K562 (cell line): Measurements from ENCODE around the gene LOC128125822.

Source experiments
- ATAC-seq: fragments of 200-7000 bp; cut with Tn5 transposase; 3 replicates; pipeline ENCODE4 v1.9.1; 2020; ENCODE audit warnings: moderate library complexity
- BruUV-seq: library from RNA; stranded (reverse); fragments of 400-500 nt; replicated peaks from 2 replicates; lab custom pipeline; 2021; lab: Mats Ljungman, UMichigan
- CTCF ChIA-PET: fragments of 300-600 bp; formaldehyde crosslinking; extraction: SDS; loops from one replicate; lab custom pipeline; 2021; ENCODE audit warnings: low intra/inter-chr PET ratio; lab: Yijun Ruan, JAX
- POLR2A ChIA-PET: fragments of 300-600, 350-650 bp; sonication (Branson Sonifier 250); formaldehyde crosslinking; extraction: SDS; loops from one replicate; lab custom pipeline; 2021; ENCODE audit warnings: antibody characterized with exemption, inconsistent platforms; lab: Yijun Ruan, JAX
- DNase-seq, 4 experiments: peaks; one replicate each; pipeline versions ENCODE4 v3.0.0 to v3.0.0-alpha.2; 2011 to 2018; ENCODE audit warnings: low spot score in 3 of 4, mixed read lengths in 3 of 4; ENCODE audit errors: extremely low read depth in 1 of 4
- FAIRE-seq: peaks from 2 replicates; lab custom pipeline; 2011; peaks lifted over from hg19 to GRCh38; lab: Jason Lieb, UNC
- H2AFZ ChIP-seq: 2 replicates; pipeline ENCODE4 v1.6.0; 2011; ENCODE audit warnings: low read depth, low read length, control low read depth, inconsistent platforms
- H3K27ac ChIP-seq: fragments of 200-600 bp; 3 replicates; pipeline ENCODE4 v1.8.0; 2011; ENCODE audit warnings: low read depth, mild to moderate bottlenecking, control low read depth, inconsistent platforms, low read length, moderate library complexity, mixed read lengths; ENCODE audit errors: extremely low read depth
- H3K27me3 ChIP-seq, 2 experiments: fragments of 300-600 bp in 1 of 2; 2 replicates in 1 of 2; 3 replicates in 1 of 2; pipeline versions ENCODE4 v1.6.0 to v1.8.0; 2011; ENCODE audit warnings: inconsistent platforms in 2 of 2, low read length in 2 of 2, mild to moderate bottlenecking in 1 of 2, mixed read lengths in 1 of 2, moderate library complexity in 1 of 2; ENCODE audit not compliant: control insufficient read depth in 2 of 2, insufficient read depth in 2 of 2
- H3K36me3 ChIP-seq: fragments of 300-600 bp; 3 replicates; pipeline ENCODE4 v1.8.0; 2011; ENCODE audit warnings: mild to moderate bottlenecking, low read length, inconsistent platforms; ENCODE audit not compliant: control insufficient read depth, insufficient read depth
- H3K4me1 ChIP-seq, 2 experiments: fragments of 200-600 bp in 1 of 2; replicated peaks in 1 of 2; 2 replicates in 1 of 2; 3 replicates in 1 of 2; pipeline versions ENCODE4 v1.5.1 to v1.8.0; 2011; ENCODE audit warnings: inconsistent platforms in 2 of 2, low read length in 2 of 2, mild to moderate bottlenecking in 1 of 2, mixed read lengths in 1 of 2, moderate library complexity in 1 of 2; ENCODE audit not compliant: control insufficient read depth in 2 of 2, insufficient read depth in 2 of 2
- H3K4me2 ChIP-seq: 2 replicates; pipeline ENCODE4 v1.6.1; 2011; ENCODE audit warnings: low read length, control low read depth, inconsistent platforms, mixed read lengths; ENCODE audit not compliant: insufficient read depth
- H3K4me3 ChIP-seq: fragments of 200-600 bp; sonication (generic), shearing (Covaris generic); 2 replicates; pipeline ENCODE4 v1.5.1; 2016; ENCODE audit warnings: control low read depth, inconsistent platforms
- H3K79me2 ChIP-seq: fragments of 200-600 bp; 3 replicates; pipeline ENCODE4 v1.8.0; 2011; ENCODE audit warnings: low read length, inconsistent platforms; ENCODE audit not compliant: control insufficient read depth, insufficient read depth
- H3K9ac ChIP-seq, 2 experiments: 2 replicates each; pipeline versions ENCODE4 v1.6.0 to v1.6.1; 2011; ENCODE audit warnings: low read depth in 2 of 2, low read length in 2 of 2, control low read depth in 1 of 2, inconsistent platforms in 1 of 2, mild to moderate bottlenecking in 1 of 2, mixed read lengths in 1 of 2; ENCODE audit not compliant: insufficient read depth in 1 of 2
- H3K9me1 ChIP-seq: one replicate; pipeline ENCODE4 v1.6.0; 2011; ENCODE audit warnings: inconsistent platforms, mild to moderate bottlenecking, low read length, moderate library complexity; ENCODE audit not compliant: control insufficient read depth, insufficient read depth
- H3K9me3 ChIP-seq: replicated peaks from 2 replicates; pipeline ENCODE4 v1.5.1; 2011; ENCODE audit warnings: low read depth, low read length, inconsistent platforms; ENCODE audit not compliant: control insufficient read depth, insufficient read depth
- H4K20me1 ChIP-seq: replicated peaks from 2 replicates; pipeline ENCODE4 v1.6.1; 2011; ENCODE audit warnings: low read length, inconsistent platforms, mixed read lengths; ENCODE audit not compliant: control insufficient read depth, insufficient read depth
- CBFA2T3 ChIP-seq: fragments of 450-650 bp; IDR thresholded peaks from 2 replicates; pipeline ENCODE4 v1.6.1; 2017
- CEBPG ChIP-seq, 3 experiments: fragments of 200-800 bp in 1 of 3; sonication (Bioruptor generic) in 1 of 3; sonication (generic) in 1 of 3; formaldehyde crosslinking in 1 of 3; IDR thresholded peaks in 2 of 3; conservative IDR thresholded peaks in 1 of 3; 2 replicates each; pipeline versions ENCODE4 v1.6.1 to v1.8.0; 2016 to 2022; ENCODE audit warnings: missing compliant biosample characterization in 2 of 3, missing genetic modification characterization in 2 of 3, mild to moderate bottlenecking in 1 of 3, missing genetic modification reagents in 1 of 3
- FOSL1 ChIP-seq: fragments of 200-800 bp; sonication (Bioruptor generic); conservative IDR thresholded peaks from 2 replicates; pipeline ENCODE4 v1.6.1; 2016; ENCODE audit warnings: missing genetic modification characterization, missing compliant biosample characterization
- JUN ChIP-seq, 2 experiments: sonication (generic) in 1 of 2; formaldehyde crosslinking in 1 of 2; IDR thresholded peaks; 2 replicates each; pipeline versions ENCODE4 v1.6.1 to v1.8.0; 2012 to 2022; ENCODE audit warnings: borderline replicate concordance in 2 of 2, mild to moderate bottlenecking in 2 of 2, improper control_type of control experiment in 1 of 2, low read depth in 1 of 2, low read length in 1 of 2, missing genetic modification reagents in 1 of 2
- JUND ChIP-seq, 2 experiments: IDR thresholded peaks; 2 replicates in 1 of 2; 3 replicates in 1 of 2; pipeline ENCODE4 v1.6.1; 2011; ENCODE audit warnings: borderline replicate concordance in 2 of 2, low read depth in 2 of 2, low read length in 2 of 2, improper control_type of control experiment in 1 of 2, missing biosample characterization in 1 of 2, missing genetic modification characterization in 1 of 2, missing genetic modification reagents in 1 of 2
- KDM1A ChIP-seq, 2 experiments: fragments of 450-650 bp; IDR thresholded peaks; 2 replicates each; pipeline ENCODE4 v1.6.1; 2016; ENCODE audit warnings: mild to moderate bottlenecking in 2 of 2
- MEIS2 ChIP-seq: fragments of 450-650 bp; IDR thresholded peaks from 2 replicates; pipeline ENCODE4 v1.6.1; 2014; ENCODE audit warnings: mild to moderate bottlenecking; ENCODE audit not compliant: partially characterized antibody
- ZNF79 ChIP-seq: fragments of 250-450 bp; sonication (Bioruptor Pico); IDR thresholded peaks from 2 replicates; pipeline ENCODE4 v1.4.0; 2020; ENCODE audit warnings: low read depth, mild to moderate bottlenecking, moderate library complexity
- ZNF830 ChIP-seq: fragments of 250-450 bp; sonication (Bioruptor Pico); IDR thresholded peaks from 2 replicates; pipeline ENCODE4 v1.5.0; 2021; ENCODE audit warnings: mild to moderate bottlenecking
- WGBS: fragments of 100-300 bp; shearing (Covaris generic); methylation state at CpG from one replicate; pipeline ENCODE4 v1.1.6; 2016; ENCODE audit warnings: low coverage, mixed read lengths; ENCODE audit not compliant: insufficient coverage; ENCODE audit errors: missing lambda C conversion rate; 5-methylcytosine and 5-hydroxymethylcytosine counted together
- in situ Hi-C: fragments of 300-500 bp; cut with MboI; formaldehyde crosslinking; loops from 4 replicates; pipeline ENCODE4 v1.15.0; 2018; ENCODE audit warnings: inconsistent platforms, mixed read lengths
- intact Hi-C: fragments of 100-400 bp; cut with micrococcal nuclease; formaldehyde crosslinking; loops from 2 replicates; pipeline ENCODE4 v1.14.2; 2022
- TF ChIP-seq, protein P1 (sequence below), 2 experiments: fragments of 450-650 bp in 1 of 2; sonication (generic) in 1 of 2; formaldehyde crosslinking in 1 of 2; IDR thresholded peaks in 1 of 2; conservative IDR thresholded peaks in 1 of 2; 2 replicates each; pipeline versions ENCODE4 v1.6.1 to v1.8.1; 2016 to 2023; ENCODE audit warnings: mild to moderate bottlenecking in 2 of 2, moderate library complexity in 2 of 2, inconsistent platforms in 1 of 2, missing genetic modification reagents in 1 of 2

Gene LOC128125822

DNA sequence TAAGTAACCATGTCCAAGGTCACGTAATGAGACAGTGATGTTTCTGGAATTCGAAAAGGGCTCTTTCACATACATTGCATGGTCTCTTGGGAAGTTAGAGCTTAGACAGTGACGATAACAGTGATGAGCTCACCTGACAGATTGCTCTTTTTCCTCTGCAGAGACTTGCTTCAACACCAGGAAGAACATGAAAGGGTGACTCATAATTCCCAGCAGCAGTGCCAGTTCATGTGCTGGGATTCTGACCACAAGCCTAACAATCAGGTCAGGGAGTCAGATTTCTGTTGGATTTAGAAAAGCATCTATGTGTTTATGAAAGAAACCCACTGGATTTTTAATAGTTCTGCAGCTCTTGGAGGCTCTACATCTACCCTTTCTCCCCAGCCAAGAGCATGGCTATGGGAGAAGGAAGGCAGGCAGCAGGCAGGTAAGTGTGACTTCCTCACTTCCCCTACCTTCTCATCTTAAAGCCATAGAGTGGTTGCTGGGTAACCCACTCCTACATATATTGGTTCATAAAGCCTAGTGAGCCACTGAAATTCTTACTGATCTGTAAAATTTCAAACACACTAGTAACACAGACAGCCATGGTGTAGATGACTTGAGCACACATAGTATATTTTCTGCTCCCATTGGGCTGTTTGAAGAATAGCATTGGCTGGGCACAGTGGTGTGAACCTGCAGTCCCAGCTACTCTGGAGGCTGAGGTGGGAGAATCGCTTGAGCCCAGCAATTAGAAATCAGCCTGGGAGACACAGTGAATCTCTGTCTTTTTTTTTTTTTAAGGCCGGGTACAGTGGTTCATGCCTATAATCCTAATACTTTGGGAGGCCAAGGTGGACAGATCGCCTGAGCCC, 44.4 kb upstream of the LOC128125822 start:
- POLR2A ChIA-PET: no interaction called here

More for the DNA sequence above, 44.4 kb upstream of the LOC128125822 start:
- H3K9me3 ChIP-seq: no peaks in the 10 kb centered on the region; the same call in 1 of the 2 replicates
- CTCF ChIA-PET: no interaction called here
- ATAC-seq (no peak), DNase-seq (no peak), FAIRE-seq (no peak)
- no peak overlapping the region for H2AFZ ChIP-seq
- H3K9me1 ChIP-seq: no peaks in the 10 kb centered on the region
- no TSS peak for BruUV-seq
- intact Hi-C loops (no loop called here), in situ Hi-C loops (no loop called here)
- peak; percentile 55; the same call in 1 of the 2 replicates for TF ChIP-seq JUND (IDR thresholded peaks at IDR 0.05; ENCODE audit: borderline replicate concordance, low read depth, low read length)
- peak; percentile 62; the same call in 1 of the 3 replicates for TF ChIP-seq JUND (tag; IDR thresholded peaks at IDR 0.05; ENCODE audit: borderline replicate concordance, low read depth, low read length)
- peak; percentile 76; the same call in 1 of the 2 replicates for TF ChIP-seq JUN (IDR thresholded peaks at IDR 0.05; ENCODE audit: borderline replicate concordance, low read depth, low read length)
- TF ChIP-seq JUN (CRISPR knock-in tag; IDR thresholded peaks at IDR 0.05; ENCODE audit: borderline replicate concordance): no peak
- TF ChIP-seq ZNF830 (CRISPR knock-in tag): no peak
- no peak for TF ChIP-seq ZNF79 (CRISPR knock-in tag)
- TF ChIP-seq MEIS2: peak; percentile 3
- TF ChIP-seq CBFA2T3: no peak
- peak; percentile 59 for TF ChIP-seq FOSL1 (tag)
- TF ChIP-seq CEBPG (CRISPR knock-in tag; IDR thresholded peaks at IDR 0.05): no peak
- TF ChIP-seq CEBPG (tag; conservative IDR thresholded peaks at IDR 0.05 in 1 of 2, IDR thresholded peaks at IDR 0.05 in 1 of 2): peak in 1 of 2 experiments; percentile 72; a peak in 1 of 4 replicates
- TF ChIP-seq, protein P1, sequence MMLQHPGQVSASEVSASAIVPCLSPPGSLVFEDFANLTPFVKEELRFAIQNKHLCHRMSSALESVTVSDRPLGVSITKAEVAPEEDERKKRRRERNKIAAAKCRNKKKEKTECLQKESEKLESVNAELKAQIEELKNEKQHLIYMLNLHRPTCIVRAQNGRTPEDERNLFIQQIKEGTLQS (IDR thresholded peaks at IDR 0.05): peak; percentile 84
- TF ChIP-seq, protein P1 (CRISPR knock-in tag; conservative IDR thresholded peaks at IDR 0.05): no peak
- peak; percentile 42 to 43; a peak in 2 of 4 replicates for TF ChIP-seq KDM1A (IDR thresholded peaks at IDR 0.05)
- no peak overlapping the region for H3K9ac ChIP-seq
- WGBS: 0% methylated on average over 6 of the region's 6 CpGs
- no peaks in the 10 kb centered on the region for H3K4me1 ChIP-seq
- no peak overlapping the region for H3K4me2 ChIP-seq
- H3K27ac ChIP-seq: no peak overlapping the region
- no peaks in the 10 kb centered on the region for H4K20me1 ChIP-seq
- H3K36me3 ChIP-seq: no peaks in the 10 kb centered on the region
- no peaks in the 10 kb centered on the region for H3K27me3 ChIP-seq
- H3K4me3 ChIP-seq: no peak overlapping the region
- H3K79me2 ChIP-seq: no peaks in the 10 kb centered on the region
